GM19455 (cell line): Measurements from ENCODE around the gene ARPC1B.

ENCODE experiments used
- ATAC-seq: cut with Tn5 transposase; IDR thresholded peaks from one replicate; pipeline ENCODE4 v1.9.1; 2021; ENCODE audit not compliant: unreplicated experiment

ARPC1B gene

DNA sequence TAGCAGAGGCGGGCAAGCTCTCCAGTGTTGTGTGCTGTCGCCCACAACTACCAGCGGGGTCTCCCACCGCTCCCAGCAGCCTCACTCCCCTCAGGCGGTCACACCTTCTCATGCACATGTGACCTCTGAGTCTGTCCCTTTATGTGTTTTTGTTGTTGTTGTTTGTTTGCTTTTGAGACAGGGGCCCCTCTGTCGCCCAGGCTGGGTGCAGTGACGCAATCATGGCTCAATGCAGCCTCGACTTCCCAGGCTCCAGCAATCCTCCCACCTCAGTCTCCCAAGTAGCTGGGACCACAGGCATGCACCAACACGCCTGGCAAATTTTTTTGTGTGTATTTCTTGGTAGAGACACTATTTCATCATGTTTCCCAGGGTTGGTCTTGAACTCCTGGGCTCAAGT lies 65.7 kb downstream of the ARPC1B start:
- ATAC-seq = no peak
